ENCODE measurements around the gene NDUFB2. TPM values are rescaled to one million over a fixed set of nuclear protein-coding genes. Genes with fewer than 3 reads are reported as not detected.

NDUFB2 gene
- total and polyA plus RNA-seq, 9 of the 15 experiments (the other 6 are each of a cell fraction or from before 2014, with no cell fraction given) = 220 to 2,075 (median 320) TPM

DNA sequence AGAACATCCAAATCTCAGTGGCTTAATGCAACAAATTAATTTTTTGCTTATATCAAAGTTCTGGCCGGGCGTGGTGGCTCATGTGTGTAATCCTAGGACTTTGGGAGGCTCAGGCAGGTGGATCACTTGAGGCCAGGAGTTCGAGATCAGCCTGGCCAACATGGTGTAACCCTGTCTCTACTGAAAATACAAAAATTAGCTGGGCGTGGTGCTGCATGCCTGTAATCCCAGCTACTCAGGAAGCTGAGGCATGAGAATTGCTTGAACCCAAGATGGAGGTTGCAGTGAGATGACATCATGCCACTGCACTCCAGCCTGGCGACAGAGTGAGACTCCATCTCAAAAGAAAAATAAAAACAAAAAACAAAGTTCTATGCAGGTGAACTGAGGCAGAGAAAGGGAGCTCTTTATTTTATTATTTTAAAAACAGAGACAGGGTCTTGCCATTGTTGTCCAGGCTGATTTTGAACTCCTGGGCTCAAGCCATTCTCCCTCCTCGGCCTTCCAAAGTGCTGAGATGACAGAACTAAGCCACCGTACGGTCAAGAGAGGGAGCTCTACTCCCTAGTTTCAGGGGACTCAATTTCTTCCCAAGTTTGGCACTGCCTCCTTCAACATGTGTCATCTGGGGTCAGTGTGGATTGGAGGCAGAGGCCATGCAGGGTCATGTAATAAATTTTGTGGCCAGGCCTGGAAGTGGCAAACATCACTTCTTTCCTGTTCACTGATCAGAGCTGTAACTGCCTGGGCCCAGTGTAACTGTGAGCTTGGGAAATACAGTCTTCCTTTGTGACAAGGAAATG is 21.4 kb upstream of the NDUFB2 start (continued):
- TF ChIP-seq HDAC3 (IDR thresholded peaks at IDR 0.05; ENCODE audit: borderline replicate concordance, partially characterized antibody) (no peak), KDM1A (IDR thresholded peaks at IDR 0.05) (no peak), ZNF431 (CRISPR knock-in tag; IDR thresholded peaks at IDR 0.05) (no peak), HNRNPL (IDR thresholded peaks at IDR 0.05; ENCODE audit: low read depth, low read length) (no peak), JUN (IDR thresholded peaks at IDR 0.05; ENCODE audit: borderline replicate concordance, low read depth, low read length) (peak; percentile 58; the same call in 1 of the 2 replicates), JUN (CRISPR knock-in tag; IDR thresholded peaks at IDR 0.05; ENCODE audit: borderline replicate concordance) (no peak), TAF9B (IDR thresholded peaks at IDR 0.05; ENCODE audit: partially characterized antibody) (no peak), TEAD2 (tag; IDR thresholded peaks at IDR 0.05) (no peak), MCM3 (IDR thresholded peaks at IDR 0.05) (no peak), CEBPG (CRISPR knock-in tag; IDR thresholded peaks at IDR 0.05) (peak; percentile 85), CEBPG (tag; conservative IDR thresholded peaks at IDR 0.05 in 1 of 2, IDR thresholded peaks at IDR 0.05 in 1 of 2) (peak in 1 of 2 experiments; percentile 89; a peak in 2 of 4 replicates), L3MBTL2 (IDR thresholded peaks at IDR 0.05) (peak; percentile 24; the same call in 1 of the 2 replicates), JUND (IDR thresholded peaks at IDR 0.05; ENCODE audit: borderline replicate concordance, low read depth, low read length) (peak; percentile 46; the same call in 1 of the 2 replicates), JUND (tag; IDR thresholded peaks at IDR 0.05; ENCODE audit: borderline replicate concordance, low read depth, low read length) (peak; percentile 28; the same call in 1 of the 3 replicates), SMARCC2 (IDR thresholded peaks at IDR 0.05; ENCODE audit: low read depth) (no peak), ZNF239 (CRISPR knock-in tag; IDR thresholded peaks at IDR 0.05) (no peak)
- TF ChIP-seq, protein P1, sequence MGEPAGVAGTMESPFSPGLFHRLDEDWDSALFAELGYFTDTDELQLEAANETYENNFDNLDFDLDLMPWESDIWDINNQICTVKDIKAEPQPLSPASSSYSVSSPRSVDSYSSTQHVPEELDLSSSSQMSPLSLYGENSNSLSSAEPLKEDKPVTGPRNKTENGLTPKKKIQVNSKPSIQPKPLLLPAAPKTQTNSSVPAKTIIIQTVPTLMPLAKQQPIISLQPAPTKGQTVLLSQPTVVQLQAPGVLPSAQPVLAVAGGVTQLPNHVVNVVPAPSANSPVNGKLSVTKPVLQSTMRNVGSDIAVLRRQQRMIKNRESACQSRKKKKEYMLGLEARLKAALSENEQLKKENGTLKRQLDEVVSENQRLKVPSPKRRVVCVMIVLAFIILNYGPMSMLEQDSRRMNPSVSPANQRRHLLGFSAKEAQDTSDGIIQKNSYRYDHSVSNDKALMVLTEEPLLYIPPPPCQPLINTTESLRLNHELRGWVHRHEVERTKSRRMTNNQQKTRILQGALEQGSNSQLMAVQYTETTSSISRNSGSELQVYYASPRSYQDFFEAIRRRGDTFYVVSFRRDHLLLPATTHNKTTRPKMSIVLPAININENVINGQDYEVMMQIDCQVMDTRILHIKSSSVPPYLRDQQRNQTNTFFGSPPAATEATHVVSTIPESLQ (CRISPR knock-in tag; IDR thresholded peaks at IDR 0.05) = no peak
- TF ChIP-seq, protein P2, sequence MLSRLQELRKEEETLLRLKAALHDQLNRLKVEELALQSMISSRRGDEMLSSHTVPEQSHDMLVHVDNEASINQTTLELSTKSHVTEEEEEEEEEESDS (CRISPR knock-in tag; IDR thresholded peaks at IDR 0.05) = no peak
- TF ChIP-seq, protein P3, sequence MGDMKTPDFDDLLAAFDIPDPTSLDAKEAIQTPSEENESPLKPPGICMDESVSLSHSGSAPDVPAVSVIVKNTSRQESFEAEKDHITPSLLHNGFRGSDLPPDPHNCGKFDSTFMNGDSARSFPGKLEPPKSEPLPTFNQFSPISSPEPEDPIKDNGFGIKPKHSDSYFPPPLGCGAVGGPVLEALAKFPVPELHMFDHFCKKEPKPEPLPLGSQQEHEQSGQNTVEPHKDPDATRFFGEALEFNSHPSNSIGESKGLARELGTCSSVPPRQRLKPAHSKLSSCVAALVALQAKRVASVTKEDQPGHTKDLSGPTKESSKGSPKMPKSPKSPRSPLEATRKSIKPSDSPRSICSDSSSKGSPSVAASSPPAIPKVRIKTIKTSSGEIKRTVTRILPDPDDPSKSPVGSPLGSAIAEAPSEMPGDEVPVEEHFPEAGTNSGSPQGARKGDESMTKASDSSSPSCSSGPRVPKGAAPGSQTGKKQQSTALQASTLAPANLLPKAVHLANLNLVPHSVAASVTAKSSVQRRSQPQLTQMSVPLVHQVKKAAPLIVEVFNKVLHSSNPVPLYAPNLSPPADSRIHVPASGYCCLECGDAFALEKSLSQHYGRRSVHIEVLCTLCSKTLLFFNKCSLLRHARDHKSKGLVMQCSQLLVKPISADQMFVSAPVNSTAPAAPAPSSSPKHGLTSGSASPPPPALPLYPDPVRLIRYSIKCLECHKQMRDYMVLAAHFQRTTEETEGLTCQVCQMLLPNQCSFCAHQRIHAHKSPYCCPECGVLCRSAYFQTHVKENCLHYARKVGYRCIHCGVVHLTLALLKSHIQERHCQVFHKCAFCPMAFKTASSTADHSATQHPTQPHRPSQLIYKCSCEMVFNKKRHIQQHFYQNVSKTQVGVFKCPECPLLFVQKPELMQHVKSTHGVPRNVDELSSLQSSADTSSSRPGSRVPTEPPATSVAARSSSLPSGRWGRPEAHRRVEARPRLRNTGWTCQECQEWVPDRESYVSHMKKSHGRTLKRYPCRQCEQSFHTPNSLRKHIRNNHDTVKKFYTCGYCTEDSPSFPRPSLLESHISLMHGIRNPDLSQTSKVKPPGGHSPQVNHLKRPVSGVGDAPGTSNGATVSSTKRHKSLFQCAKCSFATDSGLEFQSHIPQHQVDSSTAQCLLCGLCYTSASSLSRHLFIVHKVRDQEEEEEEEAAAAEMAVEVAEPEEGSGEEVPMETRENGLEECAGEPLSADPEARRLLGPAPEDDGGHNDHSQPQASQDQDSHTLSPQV (IDR thresholded peaks at IDR 0.05) = no peak
- TF ChIP-seq, protein P4, sequence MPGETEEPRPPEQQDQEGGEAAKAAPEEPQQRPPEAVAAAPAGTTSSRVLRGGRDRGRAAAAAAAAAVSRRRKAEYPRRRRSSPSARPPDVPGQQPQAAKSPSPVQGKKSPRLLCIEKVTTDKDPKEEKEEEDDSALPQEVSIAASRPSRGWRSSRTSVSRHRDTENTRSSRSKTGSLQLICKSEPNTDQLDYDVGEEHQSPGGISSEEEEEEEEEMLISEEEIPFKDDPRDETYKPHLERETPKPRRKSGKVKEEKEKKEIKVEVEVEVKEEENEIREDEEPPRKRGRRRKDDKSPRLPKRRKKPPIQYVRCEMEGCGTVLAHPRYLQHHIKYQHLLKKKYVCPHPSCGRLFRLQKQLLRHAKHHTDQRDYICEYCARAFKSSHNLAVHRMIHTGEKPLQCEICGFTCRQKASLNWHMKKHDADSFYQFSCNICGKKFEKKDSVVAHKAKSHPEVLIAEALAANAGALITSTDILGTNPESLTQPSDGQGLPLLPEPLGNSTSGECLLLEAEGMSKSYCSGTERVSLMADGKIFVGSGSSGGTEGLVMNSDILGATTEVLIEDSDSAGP (CRISPR knock-in tag; IDR thresholded peaks at IDR 0.05) = no peak

Measured in K562 (cell line).